ENCODE measurements around the gene ALOX5AP.

Gene ALOX5AP

GRCh38 chr13:30806784-30807183 is 71.4 kb downstream of the ALOX5AP start:
- Histone ChIP-seq H3K4me3 (ENCODE audit: low read depth in 1 of 2, low read length in 2 of 2) (no peak overlapping the region), H3K4me2 (ENCODE audit: insufficient read depth, low read length) (no peak overlapping the region)
- no peak for DNase-seq

DNA sequence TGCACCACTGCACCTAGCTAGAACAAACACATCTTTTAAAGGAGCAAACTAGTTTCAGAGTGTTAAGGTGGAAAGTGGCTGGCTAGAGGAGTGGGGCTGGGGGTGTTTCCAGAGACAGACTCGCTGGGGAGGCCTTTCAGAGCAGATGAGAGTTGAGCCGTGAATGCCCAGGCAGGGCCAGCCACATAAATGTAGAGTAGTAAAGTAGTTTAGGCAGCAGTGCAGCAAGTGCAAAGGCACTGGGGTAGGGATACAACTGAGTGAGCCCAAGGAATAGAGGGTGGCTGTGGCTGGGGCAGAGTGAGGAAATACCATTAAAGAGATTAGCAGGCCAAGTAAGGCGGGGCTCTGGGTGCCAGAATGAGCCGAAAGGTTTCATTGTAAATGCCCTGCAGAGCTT is 72.0 kb downstream of the ALOX5AP start:
- DNase-seq, result no peak
- ATAC-seq (ENCODE audit: insufficient read depth, low read depth), result no peak
- H3K4me3 ChIP-seq (ENCODE audit: low read depth in 1 of 2, low read length in 2 of 2), result no peak overlapping the region
- peaks cover 9% of the 10 kb centered on the region for H3K4me1 ChIP-seq (ENCODE audit: insufficient read depth, low read length)
- H3K27ac ChIP-seq (ENCODE audit: low read length), result no peak overlapping the region
- no peaks in the 10 kb centered on the region for H3K9me3 ChIP-seq (ENCODE audit: insufficient read depth, low read length, severe bottlenecking)
- H3K4me2 ChIP-seq (ENCODE audit: insufficient read depth, low read length), result no peak overlapping the region
- TF ChIP-seq EZH2 (IDR thresholded peaks at IDR 0.05; ENCODE audit: borderline replicate concordance, low read depth, low read length, severe bottlenecking), result no peak
- TF ChIP-seq, protein P1, sequence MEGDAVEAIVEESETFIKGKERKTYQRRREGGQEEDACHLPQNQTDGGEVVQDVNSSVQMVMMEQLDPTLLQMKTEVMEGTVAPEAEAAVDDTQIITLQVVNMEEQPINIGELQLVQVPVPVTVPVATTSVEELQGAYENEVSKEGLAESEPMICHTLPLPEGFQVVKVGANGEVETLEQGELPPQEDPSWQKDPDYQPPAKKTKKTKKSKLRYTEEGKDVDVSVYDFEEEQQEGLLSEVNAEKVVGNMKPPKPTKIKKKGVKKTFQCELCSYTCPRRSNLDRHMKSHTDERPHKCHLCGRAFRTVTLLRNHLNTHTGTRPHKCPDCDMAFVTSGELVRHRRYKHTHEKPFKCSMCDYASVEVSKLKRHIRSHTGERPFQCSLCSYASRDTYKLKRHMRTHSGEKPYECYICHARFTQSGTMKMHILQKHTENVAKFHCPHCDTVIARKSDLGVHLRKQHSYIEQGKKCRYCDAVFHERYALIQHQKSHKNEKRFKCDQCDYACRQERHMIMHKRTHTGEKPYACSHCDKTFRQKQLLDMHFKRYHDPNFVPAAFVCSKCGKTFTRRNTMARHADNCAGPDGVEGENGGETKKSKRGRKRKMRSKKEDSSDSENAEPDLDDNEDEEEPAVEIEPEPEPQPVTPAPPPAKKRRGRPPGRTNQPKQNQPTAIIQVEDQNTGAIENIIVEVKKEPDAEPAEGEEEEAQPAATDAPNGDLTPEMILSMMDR (IDR thresholded peaks at IDR 0.05; ENCODE audit: borderline replicate concordance, extremely low read depth, low read length, poor library complexity, severe bottlenecking), result no peak
- no peaks in the 10 kb centered on the region for H3K79me2 ChIP-seq (ENCODE audit: insufficient read depth, low read length)
- H3K27me3 ChIP-seq (ENCODE audit: insufficient read depth, low read length, poor library complexity), result no peaks in the 10 kb centered on the region
- no peaks in the 10 kb centered on the region for H3K36me3 ChIP-seq (ENCODE audit: insufficient read depth, low read length)
- no peak overlapping the region for H3K9ac ChIP-seq (ENCODE audit: low read depth, low read length)
- H2AFZ ChIP-seq (ENCODE audit: low read depth, low read length), result no peak overlapping the region
- no peaks in the 10 kb centered on the region for H4K20me1 ChIP-seq (ENCODE audit: insufficient read depth, low read length)

More at GRCh38 chr13:30806784-30807183, 71.4 kb downstream of the ALOX5AP start:
- TF ChIP-seq, protein P1 (IDR thresholded peaks at IDR 0.05; ENCODE audit: borderline replicate concordance, extremely low read depth, low read length, poor library complexity, severe bottlenecking), result no peak
- no peak for TF ChIP-seq EZH2 (IDR thresholded peaks at IDR 0.05; ENCODE audit: borderline replicate concordance, low read depth, low read length, severe bottlenecking)
- ATAC-seq (ENCODE audit: insufficient read depth, low read depth), result no peak
- Histone ChIP-seq H3K9me3 (ENCODE audit: insufficient read depth, low read length, severe bottlenecking) (no peaks in the 10 kb centered on the region), H2AFZ (ENCODE audit: low read depth, low read length) (no peak overlapping the region), H3K27ac (ENCODE audit: low read length) (no peak overlapping the region), H3K4me1 (ENCODE audit: insufficient read depth, low read length) (peaks cover 9% of the 10 kb centered on the region), H3K27me3 (ENCODE audit: insufficient read depth, low read length, poor library complexity) (no peaks in the 10 kb centered on the region), H3K9ac (ENCODE audit: low read depth, low read length) (no peak overlapping the region), H3K79me2 (ENCODE audit: insufficient read depth, low read length) (no peaks in the 10 kb centered on the region), H3K36me3 (ENCODE audit: insufficient read depth, low read length) (no peaks in the 10 kb centered on the region), H4K20me1 (ENCODE audit: insufficient read depth, low read length) (no peaks in the 10 kb centered on the region)

- Histone ChIP-seq H3K27me3 (ENCODE audit: insufficient read depth, low read length, poor library complexity) (no peaks in the 10 kb centered on the region), H3K36me3 (ENCODE audit: insufficient read depth, low read length) (no peaks in the 10 kb centered on the region), H3K4me2 (ENCODE audit: insufficient read depth, low read length) (no peak overlapping the region), H3K27ac (ENCODE audit: low read length) (no peak overlapping the region), H4K20me1 (ENCODE audit: insufficient read depth, low read length) (no peaks in the 10 kb centered on the region), H3K4me3 (ENCODE audit: low read depth in 1 of 2, low read length in 2 of 2) (no peak overlapping the region), H3K79me2 (ENCODE audit: insufficient read depth, low read length) (no peaks in the 10 kb centered on the region), H3K9me3 (ENCODE audit: insufficient read depth, low read length, severe bottlenecking) (no peaks in the 10 kb centered on the region), H3K4me1 (ENCODE audit: insufficient read depth, low read length) (no peaks in the 10 kb centered on the region), H3K9ac (ENCODE audit: low read depth, low read length) (no peak overlapping the region), H2AFZ (ENCODE audit: low read depth, low read length) (no peak overlapping the region)
- no peak for TF ChIP-seq EZH2 (IDR thresholded peaks at IDR 0.05; ENCODE audit: borderline replicate concordance, low read depth, low read length, severe bottlenecking)
- TF ChIP-seq, protein P1 (IDR thresholded peaks at IDR 0.05; ENCODE audit: borderline replicate concordance, extremely low read depth, low read length, poor library complexity, severe bottlenecking), result no peak
- ATAC-seq (ENCODE audit: insufficient read depth, low read depth) (no peak), DNase-seq (no peak)
Measured at GRCh38 chr13:30808600-30808999, 73.3 kb downstream of the ALOX5AP start.

- TF ChIP-seq EZH2 (IDR thresholded peaks at IDR 0.05; ENCODE audit: borderline replicate concordance, low read depth, low read length, severe bottlenecking), result no peak
- TF ChIP-seq, protein P1 (IDR thresholded peaks at IDR 0.05; ENCODE audit: borderline replicate concordance, extremely low read depth, low read length, poor library complexity, severe bottlenecking), result no peak
- no peak overlapping the region for H2AFZ ChIP-seq (ENCODE audit: low read depth, low read length)
- no peaks in the 10 kb centered on the region for H3K27me3 ChIP-seq (ENCODE audit: insufficient read depth, low read length, poor library complexity)
- no peak overlapping the region for H3K27ac ChIP-seq (ENCODE audit: low read length)
- no peak for ATAC-seq (ENCODE audit: insufficient read depth, low read depth)
- H3K4me1 ChIP-seq (ENCODE audit: insufficient read depth, low read length), result no peaks in the 10 kb centered on the region
- no peaks in the 10 kb centered on the region for H3K79me2 ChIP-seq (ENCODE audit: insufficient read depth, low read length)
- H3K9me3 ChIP-seq (ENCODE audit: insufficient read depth, low read length, severe bottlenecking), result no peaks in the 10 kb centered on the region
- H3K4me2 ChIP-seq (ENCODE audit: insufficient read depth, low read length), result no peak overlapping the region
- no peaks in the 10 kb centered on the region for H4K20me1 ChIP-seq (ENCODE audit: insufficient read depth, low read length)
- no peaks in the 10 kb centered on the region for H3K36me3 ChIP-seq (ENCODE audit: insufficient read depth, low read length)
- no peak for DNase-seq
- no peak overlapping the region for H3K4me3 ChIP-seq (ENCODE audit: low read depth in 1 of 2, low read length in 2 of 2)
- no peak overlapping the region for H3K9ac ChIP-seq (ENCODE audit: low read depth, low read length)
Measured at GRCh38 chr13:30809787-30810186, 74.4 kb downstream of the ALOX5AP start.
